ENCODE results near the gene AK1.

DNA sequence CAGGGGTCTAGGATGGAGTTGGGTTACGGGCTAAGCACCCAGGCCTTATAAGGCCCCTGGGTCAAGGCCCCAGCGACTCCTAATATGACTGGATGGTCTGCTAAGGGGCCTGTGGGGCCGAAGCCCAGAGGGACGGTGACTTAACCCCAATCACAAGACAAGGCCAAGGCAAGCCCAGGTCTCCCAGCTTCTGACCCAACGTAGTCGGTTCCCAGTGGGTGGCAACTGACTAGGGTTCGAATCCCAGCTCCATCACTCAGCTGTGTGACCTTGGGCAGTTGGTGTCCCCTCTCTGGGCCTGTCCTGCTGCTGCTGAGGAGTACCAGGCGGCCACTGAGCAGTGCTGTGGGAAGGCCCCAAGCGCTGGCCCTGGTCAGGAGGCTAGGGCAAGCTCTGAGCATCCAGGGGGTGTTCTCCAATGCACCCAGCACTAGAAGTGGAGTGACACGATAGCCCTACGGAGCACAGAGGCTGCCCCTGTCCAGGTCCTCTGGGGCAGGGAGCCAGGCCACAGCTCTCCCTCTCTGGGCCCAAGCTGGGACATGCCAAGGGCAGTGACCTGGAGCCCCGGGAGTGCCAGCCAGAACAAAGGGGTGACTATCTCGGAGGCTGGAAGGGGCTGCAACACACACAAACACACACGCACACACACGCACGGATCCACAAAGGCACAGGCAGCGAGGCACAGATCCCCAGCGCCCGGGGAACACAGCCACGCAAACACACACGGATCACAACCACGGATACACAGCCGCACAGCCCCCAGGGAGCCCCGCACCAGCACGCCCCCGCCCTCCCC is 512 bp downstream of the AK1 start:
- TF ChIP-seq, protein P1, sequence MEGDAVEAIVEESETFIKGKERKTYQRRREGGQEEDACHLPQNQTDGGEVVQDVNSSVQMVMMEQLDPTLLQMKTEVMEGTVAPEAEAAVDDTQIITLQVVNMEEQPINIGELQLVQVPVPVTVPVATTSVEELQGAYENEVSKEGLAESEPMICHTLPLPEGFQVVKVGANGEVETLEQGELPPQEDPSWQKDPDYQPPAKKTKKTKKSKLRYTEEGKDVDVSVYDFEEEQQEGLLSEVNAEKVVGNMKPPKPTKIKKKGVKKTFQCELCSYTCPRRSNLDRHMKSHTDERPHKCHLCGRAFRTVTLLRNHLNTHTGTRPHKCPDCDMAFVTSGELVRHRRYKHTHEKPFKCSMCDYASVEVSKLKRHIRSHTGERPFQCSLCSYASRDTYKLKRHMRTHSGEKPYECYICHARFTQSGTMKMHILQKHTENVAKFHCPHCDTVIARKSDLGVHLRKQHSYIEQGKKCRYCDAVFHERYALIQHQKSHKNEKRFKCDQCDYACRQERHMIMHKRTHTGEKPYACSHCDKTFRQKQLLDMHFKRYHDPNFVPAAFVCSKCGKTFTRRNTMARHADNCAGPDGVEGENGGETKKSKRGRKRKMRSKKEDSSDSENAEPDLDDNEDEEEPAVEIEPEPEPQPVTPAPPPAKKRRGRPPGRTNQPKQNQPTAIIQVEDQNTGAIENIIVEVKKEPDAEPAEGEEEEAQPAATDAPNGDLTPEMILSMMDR (IDR thresholded peaks at IDR 0.05; ENCODE audit: extremely low read depth in 1 of 2, insufficient read depth in 1 of 2, low read depth in 1 of 2, low read length in 2 of 2) = no peak
- no peak for TF ChIP-seq EZH2 (IDR thresholded peaks at IDR 0.05; ENCODE audit: borderline replicate concordance, low read depth, low read length, severe bottlenecking)

Measured in endothelial cell of umbilical vein (primary cell).